Measurements from ENCODE around the gene MAP7D2. TPM values are rescaled to one million over a fixed set of nuclear protein-coding genes. Genes with fewer than 3 reads are reported as not detected.

MAP7D2 gene
- total RNA-seq, 4 donors from 2014 or later: 0.19 to 0.83 (median 0.44) TPM

DNA sequence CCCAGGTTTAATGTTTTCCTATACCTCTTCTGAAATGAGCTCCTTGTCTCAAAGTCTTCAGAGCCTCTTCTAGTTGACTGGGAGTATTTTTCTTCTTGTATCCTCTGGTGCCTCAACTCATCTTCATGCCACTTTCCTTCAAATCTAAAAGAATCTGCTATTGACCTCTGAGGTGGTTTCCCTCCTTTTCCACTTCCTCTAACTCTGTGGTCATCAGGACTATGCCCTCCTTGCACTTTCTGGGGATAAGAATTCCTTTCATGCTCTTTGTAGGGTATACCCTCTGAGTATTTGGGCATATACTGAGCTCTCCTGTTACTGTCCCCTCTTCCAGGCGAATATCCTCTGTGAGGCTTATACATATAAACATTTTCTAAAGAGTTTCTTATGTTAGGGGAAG lies 150.7 kb downstream of the MAP7D2 start:
- intact Hi-C loops (cut with DNase I): no loop called here
- no peak for TF ChIP-seq EP300 (IDR thresholded peaks at IDR 0.05)
- no peak for TF ChIP-seq POLR2A (IDR thresholded peaks at IDR 0.05; ENCODE audit: low read depth)
- no peak for TF ChIP-seq POLR2AphosphoS5 (IDR thresholded peaks at IDR 0.05)
- no peak for TF ChIP-seq CTCF (IDR thresholded peaks at IDR 0.05)
- 95% methylated on average over 1 of the region's 1 CpG for WGBS

GRCh38 chrX:19964017-19964710 lies 152.5 kb downstream of the MAP7D2 start:
- no peak overlapping the region for H3K27ac ChIP-seq (replicated peaks in 1 of 4)
- DNase-seq (ENCODE audit: extremely low spot score): no peak
- no peaks in the 10 kb centered on the region for H3K9me3 ChIP-seq
- H3K4me3 ChIP-seq: no peak overlapping the region
- peaks cover 0 to 31% (median 13%) of the 10 kb centered on the region in 4 donors for H3K36me3 ChIP-seq
- intact Hi-C loops (cut with DNase I): no loop called here
- peaks cover 0 to 5% (median 0%) of the 10 kb centered on the region in 4 donors for H3K27me3 ChIP-seq
- no peaks in the 10 kb centered on the region for H3K4me1 ChIP-seq
- 70% methylated on average over 9 of the region's 9 CpGs for WGBS
- TF ChIP-seq CTCF (IDR thresholded peaks at IDR 0.05): no peak
- no peak for TF ChIP-seq EP300 (IDR thresholded peaks at IDR 0.05)
- no peak for TF ChIP-seq POLR2AphosphoS5 (IDR thresholded peaks at IDR 0.05)
- no peak for TF ChIP-seq POLR2A (IDR thresholded peaks at IDR 0.05; ENCODE audit: low read depth)

More for the DNA sequence above, 150.7 kb downstream of the MAP7D2 start:
- peaks cover 0 to 1% (median 0%) of the 10 kb centered on the region in 4 donors for H3K27me3 ChIP-seq
- H3K4me3 ChIP-seq: no peak overlapping the region
- H3K9me3 ChIP-seq: no peaks in the 10 kb centered on the region
- no peaks in the 10 kb centered on the region for H3K4me1 ChIP-seq
- H3K36me3 ChIP-seq: peaks cover 0 to 31% (median 13%) of the 10 kb centered on the region in 4 donors
- H3K27ac ChIP-seq (replicated peaks in 1 of 4): no peak overlapping the region
- no peak for DNase-seq (ENCODE audit: extremely low spot score)

- intact Hi-C loops (cut with DNase I): no loop called here
- DNase-seq (ENCODE audit: extremely low spot score): no peak
- 78% methylated on average over 1 of the region's 1 CpG for WGBS
- Histone ChIP-seq H3K4me3 (no peak overlapping the region), H3K4me1 (peaks cover 3 to 15% (median 8%) of the 10 kb centered on the region in 4 donors), H3K27ac (replicated peaks in 1 of 4) (no peak overlapping the region), H3K36me3 (peaks cover 0 to 20% (median 8%) of the 10 kb centered on the region in 4 donors), H3K9me3 (no peaks in the 10 kb centered on the region), H3K27me3 (peaks cover 0 to 5% (median 0%) of the 10 kb centered on the region in 4 donors)
- no peak for TF ChIP-seq CTCF (IDR thresholded peaks at IDR 0.05)
- TF ChIP-seq EP300 (IDR thresholded peaks at IDR 0.05): no peak
- TF ChIP-seq POLR2A (IDR thresholded peaks at IDR 0.05; ENCODE audit: low read depth): no peak
- TF ChIP-seq POLR2AphosphoS5 (IDR thresholded peaks at IDR 0.05): no peak
Observed at GRCh38 chrX:19960913-19961312, 155.8 kb downstream of the MAP7D2 start.

DNA sequence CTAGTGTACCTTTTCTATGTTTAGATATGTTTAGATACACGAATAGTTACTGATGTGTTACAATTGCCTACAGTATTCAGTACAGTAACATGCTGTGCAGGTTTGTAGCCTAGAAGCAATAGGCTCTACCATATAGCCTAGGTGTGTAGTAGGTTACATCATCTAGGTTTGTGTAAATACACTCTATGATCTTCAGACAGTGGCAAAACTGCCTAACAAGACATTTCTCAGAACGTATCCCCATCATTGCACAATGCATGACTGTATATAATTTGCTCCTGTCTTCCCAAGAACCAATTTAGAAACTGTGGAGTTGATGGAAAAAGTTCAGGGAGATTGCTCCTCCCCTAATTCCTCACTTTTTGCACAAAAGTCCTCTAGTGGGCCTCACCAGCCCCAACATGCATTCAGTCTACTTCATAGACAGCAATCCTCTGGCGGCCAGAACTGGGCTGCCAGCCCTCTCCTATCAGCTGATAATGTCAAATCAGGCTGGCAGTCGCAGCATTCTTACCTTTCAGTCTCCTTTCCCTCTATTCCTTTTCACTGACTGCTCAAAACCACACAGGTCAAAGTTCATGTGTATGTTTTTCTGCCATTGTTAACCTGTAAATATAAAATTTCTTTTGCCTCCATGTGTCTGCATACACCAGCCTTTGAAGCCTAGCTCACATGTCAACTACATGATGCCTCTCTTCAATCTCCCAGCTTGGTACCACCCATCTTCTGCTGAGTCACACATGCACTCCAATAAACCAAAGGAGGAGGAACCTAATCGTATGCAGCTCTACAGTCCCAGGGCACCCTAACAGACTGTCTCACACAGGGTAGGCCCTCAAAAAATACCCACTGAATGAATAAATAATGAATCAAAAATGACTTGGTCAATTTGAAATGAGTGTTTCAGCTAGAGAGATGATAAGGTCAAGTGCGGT lies 157.9 kb downstream of the MAP7D2 start:
- peaks cover 0 to 5% (median 0%) of the 10 kb centered on the region in 4 donors for H3K27me3 ChIP-seq
- H3K27ac ChIP-seq (replicated peaks in 1 of 4): no peak overlapping the region
- intact Hi-C loops (cut with DNase I): no loop called here
- peaks cover 4 to 30% (median 16%) of the 10 kb centered on the region in 4 donors for H3K4me1 ChIP-seq
- TF ChIP-seq EP300 (IDR thresholded peaks at IDR 0.05): no peak
- TF ChIP-seq POLR2AphosphoS5 (IDR thresholded peaks at IDR 0.05): no peak
- TF ChIP-seq CTCF (IDR thresholded peaks at IDR 0.05): no peak
- TF ChIP-seq POLR2A (IDR thresholded peaks at IDR 0.05; ENCODE audit: low read depth): no peak
- no peaks in the 10 kb centered on the region for H3K9me3 ChIP-seq
- WGBS: 77% methylated on average over 6 of the region's 6 CpGs
- H3K4me3 ChIP-seq: no peak overlapping the region
- H3K36me3 ChIP-seq: peaks cover 0 to under 1% (median 0%) of the 10 kb centered on the region in 4 donors
- DNase-seq (ENCODE audit: extremely low spot score): no peak

Data from esophagus muscularis mucosa (tissue), 4 donors.